IPS DF 19.7 (cell line): ENCODE data around the gene FNDC7.
"Not testable (repeated sequence)": the region's sequence is repeated elsewhere in the genome, so short reads cannot be mapped to it uniquely, and the experiment has no call there.

Source experiments
- DNase-seq: peaks from one replicate; pipeline ENCODE4 v3.0.0-alpha.2; 2013; ENCODE audit warnings: low read depth, low spot score

Gene FNDC7

DNA sequence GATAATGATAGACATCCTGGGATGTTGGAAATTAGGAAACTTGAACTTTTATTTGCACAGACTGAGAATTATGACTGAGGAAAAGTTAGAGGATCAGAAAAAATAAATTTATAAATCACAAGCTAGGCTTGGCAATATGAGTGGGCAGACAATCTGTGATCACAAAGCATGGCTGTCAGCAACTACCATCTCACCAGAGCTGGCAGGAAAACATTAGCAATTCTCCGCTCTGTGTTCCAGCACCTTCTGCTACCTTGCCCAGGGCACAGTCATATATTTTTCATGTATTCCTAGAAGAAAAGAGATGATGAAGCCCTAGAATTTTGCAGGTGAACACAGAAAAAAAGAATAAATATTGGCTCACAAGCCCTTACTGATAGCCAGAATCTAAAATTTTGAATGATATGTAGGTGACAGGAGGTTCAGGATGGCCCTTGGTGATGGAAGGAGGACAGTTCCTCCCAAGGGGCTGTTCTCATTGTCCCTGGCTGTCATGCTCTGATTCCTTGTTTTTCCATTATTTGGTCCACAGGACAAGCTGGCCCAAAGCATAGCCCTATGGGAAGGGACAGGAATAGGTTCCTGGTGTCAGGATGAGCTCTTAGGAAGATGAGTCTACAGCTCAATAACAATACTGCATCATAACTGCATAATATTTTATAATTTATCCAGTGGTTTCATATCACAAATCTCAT lies 21.6 kb downstream of the FNDC7 start:
- no peak for DNase-seq

DNA sequence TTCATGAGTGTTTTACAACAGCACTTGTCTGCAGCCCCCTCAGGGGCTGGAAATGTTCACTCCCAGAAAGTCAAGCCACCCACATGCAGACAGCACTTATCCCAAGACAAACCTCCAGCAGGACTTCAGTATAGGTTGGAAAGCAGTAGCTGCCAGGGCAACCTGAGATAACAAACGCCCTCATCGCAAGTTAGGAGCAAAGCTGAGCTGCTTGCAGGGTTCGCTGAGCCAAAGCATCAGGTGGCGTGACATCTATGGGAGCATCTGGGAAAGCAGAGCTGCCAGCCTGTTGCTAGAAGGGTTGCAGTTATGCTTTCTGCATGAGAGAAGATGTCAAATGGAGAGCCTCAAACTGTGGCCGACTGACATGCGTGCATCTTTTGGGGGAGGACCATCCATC lies 29.5 kb downstream of the FNDC7 start:
- no peak for DNase-seq

DNA sequence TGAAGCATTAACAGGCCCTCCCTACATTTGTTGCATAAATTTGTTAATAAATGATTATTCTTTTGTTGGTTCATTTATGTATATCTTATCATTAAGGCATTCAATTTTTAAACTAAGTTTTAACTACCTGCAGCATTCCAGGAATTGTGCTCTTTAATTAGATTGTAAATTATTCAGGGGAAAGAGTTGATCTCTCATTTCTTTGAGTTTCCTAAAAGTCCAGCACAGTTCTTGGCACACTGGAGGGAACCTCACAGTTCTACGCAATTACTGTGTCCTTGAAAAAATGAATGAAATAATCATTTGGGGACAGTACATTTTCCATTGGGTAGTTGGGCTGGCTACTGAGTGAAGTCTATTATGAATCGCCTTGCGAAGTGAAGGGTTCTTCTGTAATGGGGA lies 33.3 kb downstream of the FNDC7 start:
- DNase-seq, result no peak

DNA sequence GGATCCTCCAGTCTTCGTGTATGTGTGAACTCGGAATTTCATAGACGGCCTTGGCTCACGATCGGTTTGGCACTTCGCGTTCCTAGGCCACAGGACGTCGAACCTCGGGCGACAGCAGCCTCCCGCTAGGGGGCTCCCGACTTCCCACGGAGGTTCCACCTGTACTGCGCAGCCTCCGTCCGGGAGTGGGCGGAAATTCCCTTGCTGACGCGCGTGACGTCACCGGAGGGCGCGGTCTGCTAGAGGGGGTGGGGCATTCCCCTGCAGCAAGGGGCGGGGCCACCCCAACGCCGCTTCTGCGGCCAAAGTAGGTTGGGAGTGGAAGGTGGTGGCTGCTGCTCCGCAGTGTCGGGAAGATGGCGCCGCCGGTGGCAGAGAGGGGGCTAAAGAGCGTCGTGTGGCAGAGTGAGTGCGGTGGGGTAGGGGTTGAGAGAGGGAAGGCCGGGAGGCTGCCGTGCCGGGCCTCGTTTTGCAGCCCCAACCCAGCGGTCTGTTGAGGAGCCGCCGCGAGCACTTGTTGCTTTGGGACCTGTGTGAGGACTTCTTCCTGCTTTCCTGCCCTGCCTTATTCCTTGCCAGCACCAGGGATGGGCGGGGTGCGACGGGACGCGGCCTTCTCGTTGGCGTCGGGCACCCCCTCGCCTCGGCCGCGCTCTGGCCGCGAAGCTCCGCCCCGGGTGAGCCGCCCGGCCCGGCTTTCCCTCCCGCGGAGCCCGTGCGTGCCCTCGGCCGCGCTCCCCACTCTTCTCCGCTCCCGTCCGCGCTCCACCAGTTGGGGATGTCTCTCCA lies 33.9 kb downstream of the FNDC7 start, which contains the start of gene STXBP3:
Gene STXBP3 (plus strand): TSS at position 293 of the 789 bp plus-strand sequence. CDS start 64 bp downstream, at position 357.
- peak; percentile 76 for DNase-seq

DNA sequence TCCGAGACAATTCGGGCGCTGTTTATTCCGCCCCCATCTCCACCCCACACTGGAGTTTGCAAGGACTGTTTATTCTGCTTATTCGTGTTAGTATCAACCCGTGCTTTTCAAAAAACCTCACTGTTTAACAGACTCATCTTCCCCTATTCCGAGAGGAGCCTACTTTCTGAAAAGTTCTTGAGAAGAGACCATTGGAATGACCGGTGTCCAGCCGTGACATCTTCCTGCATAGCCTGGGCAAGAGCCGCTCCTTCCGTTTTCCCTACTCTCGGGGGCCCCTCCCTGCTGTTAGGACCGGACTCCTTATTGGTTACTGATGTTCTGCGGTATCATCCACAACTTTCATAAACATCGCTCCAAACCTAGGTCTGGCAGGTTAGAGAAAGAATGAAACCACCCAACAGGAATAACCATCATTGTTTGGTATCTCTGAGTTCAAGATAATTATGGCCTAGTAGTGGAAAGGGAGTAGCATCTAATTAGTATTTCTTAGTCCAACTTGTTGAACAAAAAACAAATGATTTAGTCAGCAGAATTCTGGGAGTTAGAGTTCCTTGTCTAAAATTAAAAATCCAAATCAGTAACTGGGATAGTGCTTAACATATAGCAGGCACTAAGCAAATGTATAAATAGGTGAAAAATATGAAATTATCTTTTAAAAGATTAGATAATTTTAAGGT lies 34.6 kb downstream of the FNDC7 start:
- DNase-seq, result peak; percentile 5

DNA sequence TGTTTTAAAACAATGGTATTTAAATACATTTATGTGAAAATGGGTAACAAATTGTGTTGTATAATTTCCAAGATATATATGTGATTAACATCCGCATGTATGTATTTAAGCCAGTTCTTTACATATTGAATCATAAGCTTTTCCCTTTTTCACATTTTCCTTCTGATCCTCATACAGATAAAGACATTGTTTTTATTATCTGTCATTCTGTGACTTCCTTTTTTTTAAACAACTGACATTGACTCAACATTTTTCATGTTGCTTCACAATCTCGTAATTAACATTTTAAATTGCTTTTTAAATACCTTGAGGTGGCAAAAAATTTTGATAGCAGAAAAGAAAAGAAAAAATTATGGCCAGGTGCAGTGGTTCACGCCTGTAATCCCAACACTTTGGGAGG lies 35.2 kb downstream of the FNDC7 start:
- DNase-seq, result no peak

DNA sequence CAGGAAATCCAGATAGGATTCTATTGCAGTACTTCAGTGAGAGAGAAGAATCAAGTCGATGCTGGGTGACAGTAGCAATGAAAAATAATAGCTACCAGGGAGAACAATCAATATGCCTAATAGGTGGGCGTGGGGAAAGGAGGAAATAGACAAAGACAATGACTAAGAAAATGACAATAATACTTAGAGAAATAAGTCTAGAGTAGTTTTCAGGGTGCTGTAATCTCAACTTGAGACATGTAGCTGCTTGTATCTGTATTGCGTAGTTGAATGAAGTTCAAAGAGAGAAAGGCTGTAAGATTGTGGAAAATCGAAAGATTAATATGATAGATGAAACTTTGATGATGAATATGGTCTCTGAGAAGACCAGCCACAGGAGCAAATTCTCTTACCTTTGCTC lies 36.4 kb downstream of the FNDC7 start:
- no peak for DNase-seq

DNA sequence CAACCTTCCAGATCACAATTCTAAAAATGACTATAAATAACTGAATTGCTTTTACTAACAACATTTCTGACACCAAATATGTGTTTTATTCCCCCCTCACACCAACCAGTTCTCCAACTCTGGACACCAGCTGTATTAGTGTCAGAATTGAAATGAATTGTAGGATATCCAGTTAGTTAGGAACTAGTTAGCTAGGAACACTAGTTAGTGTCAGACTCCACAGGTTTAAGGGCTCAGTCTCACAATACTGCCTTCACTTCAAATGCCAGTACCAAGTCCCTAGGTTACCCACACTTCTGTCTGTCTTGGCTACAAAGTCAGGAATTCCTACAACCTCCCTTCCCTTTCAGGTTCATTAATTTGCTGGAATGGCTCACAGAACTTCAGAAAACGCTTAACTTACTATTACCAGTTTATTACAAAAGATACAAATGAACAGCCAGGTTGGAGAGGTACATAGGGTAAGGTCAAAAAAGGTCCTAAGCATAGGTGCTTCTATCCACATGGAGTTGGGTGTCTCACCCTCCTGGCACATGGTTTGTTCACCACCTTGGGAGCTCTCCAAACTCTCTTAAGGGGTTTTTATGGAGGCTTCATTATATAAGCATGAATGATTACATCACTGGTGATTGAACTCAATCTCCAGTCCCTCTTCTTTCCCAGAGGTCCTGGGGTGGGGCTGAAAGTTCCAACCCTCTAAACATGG lies 37.9 kb downstream of the FNDC7 start:
- DNase-seq, result no peak

DNA sequence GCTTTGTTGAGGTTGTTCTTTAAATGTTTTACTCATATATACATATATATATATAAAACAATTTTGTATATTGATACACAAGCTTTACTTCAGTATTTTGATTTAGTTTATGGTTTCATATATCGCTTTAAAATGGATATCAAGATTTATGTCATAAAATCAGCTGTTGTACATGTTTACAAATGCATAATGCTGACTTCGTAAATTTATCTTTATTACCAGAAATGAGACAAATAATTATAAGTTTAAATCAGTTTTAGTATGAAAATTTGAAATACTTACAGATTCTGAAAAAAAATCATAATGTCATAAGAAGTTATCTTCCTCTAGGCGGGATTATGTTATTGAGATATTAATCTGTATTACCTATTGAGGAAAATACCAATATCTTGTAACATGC lies 40.7 kb downstream of the FNDC7 start:
- DNase-seq, result no peak

DNA sequence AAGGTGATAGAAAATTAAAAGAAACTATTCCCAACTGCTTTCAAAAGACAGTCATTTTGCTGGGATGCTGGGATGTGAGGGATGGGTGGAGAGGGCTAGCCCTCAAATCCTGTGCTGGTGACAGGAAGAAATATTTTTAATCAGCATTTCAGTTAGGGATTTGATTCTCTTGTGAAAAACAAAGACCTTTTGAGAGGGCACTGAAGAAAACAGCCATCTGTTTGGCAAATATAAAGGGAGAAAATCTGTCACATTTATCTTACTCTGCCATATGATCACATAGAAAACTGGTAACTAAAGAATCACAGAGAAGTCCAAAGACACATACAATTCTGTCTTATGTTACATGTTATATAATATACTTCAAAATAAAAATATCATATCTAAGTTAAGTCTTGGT lies 46.1 kb downstream of the FNDC7 start:
- DNase-seq, result no peak

DNA sequence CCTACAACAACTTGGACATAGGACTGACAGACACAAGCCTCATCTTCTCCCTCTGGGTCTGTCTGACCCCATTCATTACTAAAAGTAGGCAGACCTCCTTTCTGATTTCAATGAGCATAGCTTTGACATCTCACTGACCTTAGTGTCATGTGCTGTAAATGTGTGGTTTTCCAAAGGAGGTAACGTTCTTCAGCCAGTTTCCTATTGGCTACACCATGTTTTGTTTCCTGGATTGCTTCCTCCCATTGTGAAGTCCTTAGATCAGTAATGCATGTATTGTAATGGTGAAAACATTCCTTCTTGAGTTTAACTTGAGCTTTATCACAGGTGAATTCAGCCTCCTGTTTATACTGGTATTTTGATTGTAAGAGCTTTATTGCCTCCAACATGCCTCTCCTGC lies 54.4 kb downstream of the FNDC7 start:
- no peak for DNase-seq

DNA sequence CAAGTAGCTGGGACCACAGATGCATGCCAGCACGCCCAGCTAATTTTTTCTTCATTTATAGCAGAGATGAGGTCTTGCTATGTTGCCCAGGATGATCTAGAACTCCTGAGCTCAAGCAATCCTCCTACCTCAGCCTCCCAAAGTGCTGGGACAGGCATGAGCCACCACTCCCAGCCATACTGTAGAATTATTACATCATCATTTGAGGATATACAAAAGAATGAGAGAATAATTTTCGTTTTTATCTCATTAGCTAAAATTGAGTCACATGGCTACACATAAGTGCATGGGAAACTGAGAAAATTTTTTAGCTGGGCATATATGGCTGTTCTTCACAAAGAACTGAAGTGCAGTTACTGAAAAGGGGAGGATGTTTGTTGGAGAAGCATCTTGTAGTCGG lies 55.0 kb downstream of the FNDC7 start:
- DNase-seq, result no peak

DNA sequence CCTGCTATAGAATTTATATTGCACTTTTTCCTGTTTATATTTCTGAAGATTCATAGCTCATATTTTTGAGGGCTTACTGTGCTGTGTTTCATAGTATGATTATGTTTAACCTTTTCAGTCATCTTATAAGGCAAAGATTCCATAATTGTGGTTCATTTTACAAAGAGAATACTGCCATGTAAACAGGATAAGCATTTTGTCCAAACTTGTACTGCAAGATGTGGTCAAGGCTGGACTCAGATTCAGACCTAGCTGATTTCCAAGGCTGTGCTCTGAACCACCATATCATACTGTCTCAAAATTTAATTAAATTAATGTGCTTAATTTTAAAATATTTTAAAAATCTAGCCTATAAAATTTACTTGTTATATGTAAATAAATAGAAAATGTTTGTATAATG lies 65.1 kb downstream of the FNDC7 start:
- DNase-seq, result no peak

DNA sequence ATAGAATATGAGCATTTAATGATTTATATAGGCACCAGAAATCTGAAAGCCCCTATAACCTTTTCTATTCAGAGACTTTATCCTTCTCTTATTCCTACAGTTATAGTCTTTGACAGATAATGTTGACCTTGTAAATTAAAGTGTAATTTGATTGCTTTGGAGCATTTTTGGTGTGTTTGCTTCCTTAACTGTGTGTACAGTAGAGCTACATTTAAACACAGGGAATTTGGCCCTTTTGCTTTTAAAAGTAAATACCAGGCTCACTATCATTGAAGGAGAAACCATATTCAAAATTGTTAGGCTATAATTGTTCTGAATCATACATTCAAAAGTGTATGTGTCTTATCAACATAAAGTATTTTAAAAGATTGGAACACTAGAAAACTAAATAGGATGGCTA lies 66.7 kb downstream of the FNDC7 start:
- no peak for DNase-seq

DNA sequence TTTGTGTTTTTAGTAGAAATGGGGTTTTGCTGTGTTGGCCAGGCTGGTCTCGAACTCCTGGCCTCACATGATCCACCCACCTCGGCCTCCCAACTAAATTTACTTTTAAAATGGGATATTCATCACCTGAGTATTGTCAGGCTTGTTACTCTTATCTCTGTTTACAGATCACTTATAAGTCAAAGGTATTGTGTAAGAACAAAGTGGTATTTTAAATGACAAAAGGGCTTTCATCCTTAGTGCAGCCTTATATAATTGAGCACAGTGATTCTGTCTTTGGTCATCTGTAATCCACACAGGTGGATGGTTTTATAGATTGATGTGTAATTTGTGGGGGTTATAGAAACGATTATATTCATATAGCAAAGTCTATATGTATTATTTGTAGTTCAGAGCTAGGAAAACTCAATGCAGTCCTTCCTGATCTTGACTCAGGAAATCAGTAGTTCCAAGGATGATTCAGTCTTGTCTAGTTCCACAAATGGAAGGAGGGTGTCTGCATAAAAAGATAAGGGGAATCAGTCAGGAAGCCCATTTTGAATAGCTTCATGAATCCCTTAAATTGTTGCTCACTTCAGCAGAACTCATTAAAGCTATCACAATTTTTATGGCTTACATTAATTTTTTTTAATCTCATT lies 68.3 kb downstream of the FNDC7 start:
- DNase-seq, result no peak

DNA sequence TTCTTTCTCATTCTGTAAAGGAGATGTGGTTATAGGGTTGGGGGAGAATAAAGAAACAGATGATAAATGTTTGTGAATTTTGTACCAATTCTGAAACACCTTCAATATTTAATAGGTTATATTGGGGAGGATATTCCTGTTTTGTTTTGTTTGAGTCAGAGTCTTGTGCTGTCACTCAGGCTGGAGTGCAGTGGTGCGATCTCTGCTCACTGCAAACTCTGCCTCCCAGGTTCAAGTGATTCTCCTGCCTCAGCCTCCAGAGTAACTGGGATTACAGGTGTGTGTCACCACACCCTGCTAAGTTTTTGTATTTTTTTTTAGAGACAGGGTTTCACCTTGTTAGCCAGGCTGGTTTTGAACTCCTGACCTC lies 68.9 kb downstream of the FNDC7 start:
- not testable (repeated sequence) for DNase-seq

DNA sequence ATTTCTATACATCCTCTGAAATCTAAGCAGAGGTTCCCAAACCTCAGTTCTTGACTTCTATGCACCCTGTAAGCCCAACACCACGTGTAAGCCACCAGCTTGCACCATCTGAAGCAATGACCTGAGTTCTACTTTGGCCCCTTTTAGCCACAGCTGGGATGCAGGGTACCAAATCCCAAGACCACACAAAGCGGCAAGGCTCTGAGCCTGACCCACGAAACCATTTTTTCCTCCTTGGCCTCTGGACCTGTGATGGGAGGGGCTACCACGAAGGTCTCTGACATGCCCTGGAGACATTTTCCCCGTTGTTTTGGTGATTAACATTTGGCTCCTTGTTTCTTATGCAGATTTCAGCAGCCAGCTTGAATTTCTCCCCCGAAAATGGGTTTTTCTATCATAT lies 72.6 kb downstream of the FNDC7 start:
- no peak for DNase-seq

DNA sequence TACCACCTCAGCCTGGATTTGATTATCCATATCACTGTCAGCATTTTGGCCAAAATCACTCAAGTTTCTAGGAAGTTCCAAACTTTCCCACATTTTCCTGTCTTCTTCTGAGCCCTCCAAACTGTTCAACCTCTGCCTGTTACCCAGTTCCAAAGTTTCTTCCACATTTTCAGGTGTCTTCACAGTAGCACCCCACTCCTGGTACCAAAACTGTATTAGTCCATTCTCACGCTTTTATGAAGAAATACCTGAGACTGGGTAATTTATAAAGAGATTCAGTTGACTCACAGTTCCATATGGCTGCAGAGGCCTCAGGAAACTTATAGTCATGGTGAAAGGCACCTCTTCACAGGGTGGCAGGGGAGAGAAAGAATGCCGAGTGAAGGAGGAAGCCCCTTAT lies 73.2 kb downstream of the FNDC7 start:
- no peak for DNase-seq

DNA sequence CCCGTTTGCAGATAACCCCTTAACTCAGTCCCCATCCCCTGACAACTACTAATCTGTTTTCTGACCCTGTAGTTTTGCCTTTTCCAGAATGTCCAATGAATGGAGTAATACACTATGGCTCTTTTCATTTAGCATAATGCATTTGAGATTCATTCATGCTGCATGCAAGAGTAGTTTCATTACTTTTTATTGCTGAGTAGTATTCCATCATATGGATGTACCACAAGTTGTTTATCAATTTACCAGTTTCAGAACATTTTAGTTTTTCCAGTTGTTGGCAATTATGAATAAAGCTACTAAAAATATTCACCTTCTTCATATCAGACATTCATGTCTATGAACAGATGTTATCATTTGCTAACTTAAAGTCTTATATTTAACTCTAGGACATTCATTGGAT lies 79.1 kb downstream of the FNDC7 start:
- no peak for DNase-seq
